SK-N-SH treated with all-trans-retinoic acid at 6 μM for 48 hours (cell line): ENCODE results near the gene COL4A4.

Experiments
- ARNTL ChIP-seq: fragments of 450-650 bp; formaldehyde crosslinking; IDR thresholded peaks from 2 replicates; pipeline ENCODE4 v1.5.0; 2020; ENCODE audit warnings: low read depth, mild to moderate bottlenecking, moderate library complexity, borderline replicate concordance
- CREB5 ChIP-seq: fragments of 250-450 bp; sonication (Bioruptor Pico); IDR thresholded peaks from 2 replicates; pipeline ENCODE4 v1.5.1; 2020; ENCODE audit warnings: low read depth, mild to moderate bottlenecking, moderate library complexity
- CSDC2 ChIP-seq: fragments of 250-450 bp; sonication (Bioruptor Pico); IDR thresholded peaks from 2 replicates; pipeline ENCODE4 v1.5.0; 2020; ENCODE audit warnings: mild to moderate bottlenecking, moderate library complexity
- ESRRG ChIP-seq: fragments of 250-450 bp; sonication (Bioruptor Pico); IDR thresholded peaks from 2 replicates; pipeline ENCODE4 v1.6.1; 2021; ENCODE audit warnings: mild to moderate bottlenecking
- PPARA ChIP-seq: fragments of 250-450 bp; sonication (Bioruptor Pico); IDR thresholded peaks from 2 replicates; pipeline ENCODE4 v1.5.0; 2020; ENCODE audit warnings: mild to moderate bottlenecking, borderline replicate concordance
- RARB ChIP-seq: fragments of 250-450 bp; sonication (Bioruptor Pico); IDR thresholded peaks from 2 replicates; pipeline ENCODE4 v1.8.0; 2021; ENCODE audit warnings: mild to moderate bottlenecking, moderate library complexity
- TCF4 ChIP-seq: fragments of 250-450 bp; sonication (Bioruptor Pico); IDR thresholded peaks from 2 replicates; pipeline ENCODE4 v1.8.0; 2021; ENCODE audit warnings: mild to moderate bottlenecking, moderate library complexity, borderline replicate concordance
- TOX ChIP-seq: fragments of 250-450 bp; sonication (Bioruptor Pico); IDR thresholded peaks from 2 replicates; pipeline ENCODE4 v1.8.0; 2021; ENCODE audit warnings: mild to moderate bottlenecking, moderate library complexity, borderline replicate concordance
- ZC3H10 ChIP-seq: fragments of 250-450 bp; sonication (Bioruptor Pico); IDR thresholded peaks from 2 replicates; pipeline ENCODE4 v1.5.1; 2021; ENCODE audit warnings: mild to moderate bottlenecking, moderate library complexity
- ZFP3 ChIP-seq: fragments of 250-450 bp; sonication (Bioruptor Pico); IDR thresholded peaks from 2 replicates; pipeline ENCODE4 v1.5.0; 2020; ENCODE audit warnings: mild to moderate bottlenecking, moderate library complexity
- ZFP30 ChIP-seq: fragments of 450-650 bp; formaldehyde crosslinking; IDR thresholded peaks from 2 replicates; pipeline ENCODE4 v1.5.0; 2022; ENCODE audit warnings: mild to moderate bottlenecking, moderate library complexity
- ZNF565 ChIP-seq: fragments of 450-650 bp; formaldehyde crosslinking; conservative IDR thresholded peaks from 2 replicates; pipeline ENCODE4 v1.5.0; 2020; ENCODE audit warnings: low read depth, mild to moderate bottlenecking, moderate library complexity
- TF ChIP-seq, protein P1 (sequence below): fragments of 250-450 bp; sonication (Bioruptor Pico); IDR thresholded peaks from 2 replicates; pipeline ENCODE4 v1.8.0; 2020; ENCODE audit warnings: mild to moderate bottlenecking, moderate library complexity, borderline replicate concordance
- TF ChIP-seq, protein P2 (sequence below): fragments of 250-450 bp; sonication (Bioruptor Pico); IDR thresholded peaks from 2 replicates; pipeline ENCODE4 v1.5.1; 2021; ENCODE audit warnings: mild to moderate bottlenecking, moderate library complexity

GRCh38 chr2:226963528-226963927, 200.5 kb downstream of the COL4A4 start:
- TF ChIP-seq, protein P1, sequence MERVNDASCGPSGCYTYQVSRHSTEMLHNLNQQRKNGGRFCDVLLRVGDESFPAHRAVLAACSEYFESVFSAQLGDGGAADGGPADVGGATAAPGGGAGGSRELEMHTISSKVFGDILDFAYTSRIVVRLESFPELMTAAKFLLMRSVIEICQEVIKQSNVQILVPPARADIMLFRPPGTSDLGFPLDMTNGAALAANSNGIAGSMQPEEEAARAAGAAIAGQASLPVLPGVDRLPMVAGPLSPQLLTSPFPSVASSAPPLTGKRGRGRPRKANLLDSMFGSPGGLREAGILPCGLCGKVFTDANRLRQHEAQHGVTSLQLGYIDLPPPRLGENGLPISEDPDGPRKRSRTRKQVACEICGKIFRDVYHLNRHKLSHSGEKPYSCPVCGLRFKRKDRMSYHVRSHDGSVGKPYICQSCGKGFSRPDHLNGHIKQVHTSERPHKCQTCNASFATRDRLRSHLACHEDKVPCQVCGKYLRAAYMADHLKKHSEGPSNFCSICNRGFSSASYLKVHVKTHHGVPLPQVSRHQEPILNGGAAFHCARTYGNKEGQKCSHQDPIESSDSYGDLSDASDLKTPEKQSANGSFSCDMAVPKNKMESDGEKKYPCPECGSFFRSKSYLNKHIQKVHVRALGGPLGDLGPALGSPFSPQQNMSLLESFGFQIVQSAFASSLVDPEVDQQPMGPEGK (CRISPR knock-in tag) = no peak
- no peak for TF ChIP-seq CSDC2
- no peak for TF ChIP-seq PPARA (CRISPR knock-in tag)
- TF ChIP-seq ZFP30 (CRISPR knock-in tag) = no peak
- no peak for TF ChIP-seq TCF4
- TF ChIP-seq CREB5 (CRISPR knock-in tag) = no peak
- no peak for TF ChIP-seq ZNF565 (CRISPR knock-in tag)
- no peak for TF ChIP-seq RARB (CRISPR knock-in tag)
- no peak for TF ChIP-seq ZFP3 (CRISPR knock-in tag)
- TF ChIP-seq, protein P2, sequence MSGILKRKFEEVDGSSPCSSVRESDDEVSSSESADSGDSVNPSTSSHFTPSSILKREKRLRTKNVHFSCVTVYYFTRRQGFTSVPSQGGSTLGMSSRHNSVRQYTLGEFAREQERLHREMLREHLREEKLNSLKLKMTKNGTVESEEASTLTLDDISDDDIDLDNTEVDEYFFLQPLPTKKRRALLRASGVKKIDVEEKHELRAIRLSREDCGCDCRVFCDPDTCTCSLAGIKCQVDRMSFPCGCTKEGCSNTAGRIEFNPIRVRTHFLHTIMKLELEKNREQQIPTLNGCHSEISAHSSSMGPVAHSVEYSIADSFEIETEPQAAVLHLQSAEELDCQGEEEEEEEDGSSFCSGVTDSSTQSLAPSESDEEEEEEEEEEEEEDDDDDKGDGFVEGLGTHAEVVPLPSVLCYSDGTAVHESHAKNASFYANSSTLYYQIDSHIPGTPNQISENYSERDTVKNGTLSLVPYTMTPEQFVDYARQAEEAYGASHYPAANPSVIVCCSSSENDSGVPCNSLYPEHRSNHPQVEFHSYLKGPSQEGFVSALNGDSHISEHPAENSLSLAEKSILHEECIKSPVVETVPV (CRISPR knock-in tag) = no peak
- TF ChIP-seq ESRRG (CRISPR knock-in tag) = no peak
- TF ChIP-seq TOX (CRISPR knock-in tag) = no peak
- TF ChIP-seq ARNTL (CRISPR knock-in tag) = no peak
- TF ChIP-seq ZC3H10 = no peak
